HG03097 (cell line): ENCODE results near the gene PEX14.

ENCODE experiments used
- ATAC-seq: cut with Tn5 transposase; IDR thresholded peaks from one replicate; pipeline ENCODE4 v1.9.1; 2021; ENCODE audit not compliant: unreplicated experiment, low FRiP score

Gene PEX14

DNA sequence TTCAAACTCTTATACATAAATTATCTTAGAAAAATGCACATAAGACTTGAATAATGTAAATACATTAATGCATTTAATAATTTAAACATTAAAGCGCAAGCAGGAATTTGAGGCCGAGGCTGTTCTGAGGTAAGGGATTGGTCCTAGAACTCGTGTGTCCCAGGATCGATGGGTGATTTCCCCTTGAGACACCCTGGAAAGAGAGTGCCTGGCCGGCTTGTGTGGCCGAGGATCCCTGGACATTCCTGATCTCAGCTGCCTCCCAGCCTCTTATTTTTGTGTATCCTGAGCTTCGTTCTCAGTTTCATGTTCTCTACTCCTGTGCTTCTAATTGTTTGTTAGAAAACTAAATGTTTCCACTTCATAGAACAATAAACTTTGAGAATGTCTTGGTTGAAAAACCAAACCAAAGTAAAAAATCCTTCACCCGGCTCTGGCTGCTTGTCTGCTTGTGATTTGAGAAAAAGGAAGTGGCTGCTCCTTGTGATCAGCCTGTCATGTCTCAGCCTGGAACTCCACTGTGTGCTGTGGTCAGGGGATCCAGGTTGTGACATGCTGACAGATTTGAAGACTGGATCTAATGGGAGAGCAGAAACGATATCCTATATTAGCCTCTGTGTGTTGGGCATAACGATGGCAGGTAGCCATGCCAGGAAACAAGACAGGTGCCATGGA lies 40.7 kb downstream of the PEX14 start:
- ATAC-seq, result no peak

- ATAC-seq, result no peak
These were observed 41.4 kb downstream of the PEX14 start for GRCh38 chr1:10515976-10516750.

- no peak for ATAC-seq
These were observed 42.4 kb downstream of the PEX14 start for GRCh38 chr1:10516925-10517676.

- ATAC-seq, result no peak
These were observed 42.9 kb downstream of the PEX14 start for GRCh38 chr1:10517677-10517982.

DNA sequence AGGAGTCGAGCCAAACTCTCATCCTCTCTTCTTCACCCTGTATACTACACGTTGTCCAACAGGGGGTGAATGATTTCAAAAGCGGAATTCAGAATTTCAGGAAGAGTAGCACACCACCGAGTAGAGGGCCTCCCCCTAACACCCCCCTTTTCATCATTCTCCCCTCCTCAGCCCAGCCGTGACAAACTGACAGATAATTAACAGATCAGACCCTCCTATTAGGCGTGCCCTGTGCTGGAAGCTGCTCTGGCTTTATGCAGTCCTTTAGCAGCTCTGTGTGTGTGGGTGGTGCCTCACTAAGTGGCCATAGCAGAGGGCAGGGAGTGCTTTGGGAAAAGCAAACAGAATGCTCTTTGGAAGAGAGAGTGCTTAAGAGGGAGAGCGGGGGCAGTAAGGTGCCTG lies 44.3 kb downstream of the PEX14 start:
- ATAC-seq, result no peak

- ATAC-seq, result no peak
These were observed 45.7 kb downstream of the PEX14 start for GRCh38 chr1:10520497-10520896.

GRCh38 chr1:10520952-10521351 lies 46.2 kb downstream of the PEX14 start:
- no peak for ATAC-seq

- no peak for ATAC-seq
These were observed 46.9 kb downstream of the PEX14 start for GRCh38 chr1:10521537-10522157.

DNA sequence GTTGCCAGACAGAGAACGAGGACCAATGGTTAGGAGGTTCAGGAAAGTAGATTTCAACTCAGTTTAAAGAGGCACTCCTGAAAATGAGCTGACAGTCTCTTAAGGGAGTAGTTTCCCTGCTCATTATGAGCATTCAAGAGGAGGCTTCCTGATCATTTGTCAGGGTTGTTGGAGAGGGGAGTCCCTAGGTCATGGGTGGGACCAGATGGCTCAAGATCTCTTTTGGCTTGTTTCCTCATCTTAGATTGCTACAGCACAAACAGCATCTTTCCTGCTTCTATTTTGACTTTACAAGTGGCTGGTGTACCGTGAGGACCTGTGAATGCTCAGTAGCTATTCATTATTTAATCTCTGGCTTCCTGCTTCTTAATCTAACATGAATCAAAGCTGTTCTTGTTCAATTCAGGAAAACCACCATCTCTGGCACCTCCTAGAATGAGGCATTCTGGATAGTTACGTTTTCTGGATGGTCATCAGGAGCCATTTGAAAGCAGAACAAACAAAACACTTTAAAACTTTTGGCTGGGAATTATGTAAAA lies 47.6 kb downstream of the PEX14 start:
- ATAC-seq, result no peak

GRCh38 chr1:10525208-10525607 lies 50.5 kb downstream of the PEX14 start:
- ATAC-seq, result no peak

DNA sequence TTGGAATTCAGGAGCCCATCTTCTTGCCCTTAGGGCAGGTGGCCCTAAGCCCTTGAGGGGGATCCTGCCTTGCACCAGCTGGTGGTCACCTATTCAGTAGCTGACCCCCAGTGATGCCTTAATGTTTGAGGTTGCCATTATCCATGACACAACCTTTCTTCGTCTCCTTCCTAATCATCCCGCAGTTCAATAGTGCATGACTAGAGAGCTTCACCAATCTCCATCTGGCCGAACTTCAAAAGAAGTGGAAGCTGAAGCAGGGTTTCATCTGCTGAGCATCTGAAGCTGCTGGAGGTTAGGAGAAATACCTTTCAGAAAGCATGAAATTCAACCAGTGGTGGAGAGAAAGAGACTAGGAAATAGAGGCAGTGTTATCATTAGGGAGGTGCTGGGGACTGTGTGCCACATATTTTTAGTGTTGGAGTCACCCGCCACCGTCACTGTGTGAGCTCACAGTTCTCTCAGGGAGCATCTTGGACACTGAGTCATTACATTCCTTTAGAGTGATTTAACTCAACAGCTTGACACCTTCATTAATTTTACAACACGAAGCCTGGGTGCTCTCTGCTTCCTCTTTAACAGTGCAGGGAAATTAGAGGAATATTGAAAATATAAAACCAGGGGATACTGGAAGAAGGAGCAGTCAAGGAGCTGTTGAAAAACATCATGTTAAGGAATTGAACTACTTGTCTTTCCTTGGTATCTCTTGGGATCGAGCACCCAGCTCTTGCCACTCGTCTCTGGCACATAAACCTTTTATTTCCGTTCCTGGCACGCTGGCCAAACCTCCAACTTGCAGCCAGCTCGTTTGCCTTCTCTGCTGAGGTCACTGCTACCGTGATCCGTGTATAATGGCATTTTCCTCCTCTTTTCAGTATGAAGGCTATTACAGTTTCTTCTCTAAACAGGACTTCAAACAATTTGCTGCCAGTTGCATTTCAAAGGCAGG lies 53.6 kb downstream of the PEX14 start:
- ATAC-seq, result no peak

GRCh38 chr1:10529091-10529490 lies 54.3 kb downstream of the PEX14 start:
- ATAC-seq, result no peak

GRCh38 chr1:10529765-10530164 lies 55.0 kb downstream of the PEX14 start:
- ATAC-seq, result no peak

GRCh38 chr1:10530281-10530740 lies 55.6 kb downstream of the PEX14 start:
- no peak for ATAC-seq

DNA sequence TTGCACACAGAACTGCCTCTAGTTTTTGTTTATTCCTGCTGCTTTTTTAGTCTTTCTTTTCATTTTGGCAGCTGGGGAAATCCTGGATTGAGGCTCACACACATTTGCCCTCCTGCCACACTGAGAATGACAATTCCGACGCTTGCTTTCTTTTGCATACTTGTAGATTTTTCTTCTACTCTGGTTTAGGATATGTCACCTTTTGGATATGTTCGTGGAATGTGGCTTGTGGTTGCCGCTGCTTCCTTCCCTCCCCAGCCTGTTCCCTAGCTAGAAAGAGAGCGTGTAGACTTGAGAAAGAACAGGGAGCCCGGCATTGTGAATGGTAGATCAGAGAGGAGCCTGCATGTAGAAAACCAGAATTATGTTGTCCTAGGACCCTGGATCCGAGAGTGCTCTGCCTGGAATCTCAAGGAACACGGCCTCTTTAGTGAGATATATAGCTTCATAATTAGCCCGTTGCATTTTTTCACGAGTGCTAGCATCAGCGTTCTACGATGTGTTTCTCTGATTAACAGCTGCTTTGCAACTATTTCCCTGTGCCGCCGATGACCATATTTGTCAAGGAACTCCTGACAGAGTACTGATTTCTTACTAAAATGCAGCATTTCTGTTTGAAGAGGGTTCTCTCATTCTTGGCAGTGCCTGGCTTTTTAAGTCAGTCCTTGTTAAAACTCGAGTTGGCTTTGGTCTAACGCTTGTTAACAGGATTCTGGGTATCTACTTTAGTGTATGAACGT lies 56.2 kb downstream of the PEX14 start:
- no peak for ATAC-seq

DNA sequence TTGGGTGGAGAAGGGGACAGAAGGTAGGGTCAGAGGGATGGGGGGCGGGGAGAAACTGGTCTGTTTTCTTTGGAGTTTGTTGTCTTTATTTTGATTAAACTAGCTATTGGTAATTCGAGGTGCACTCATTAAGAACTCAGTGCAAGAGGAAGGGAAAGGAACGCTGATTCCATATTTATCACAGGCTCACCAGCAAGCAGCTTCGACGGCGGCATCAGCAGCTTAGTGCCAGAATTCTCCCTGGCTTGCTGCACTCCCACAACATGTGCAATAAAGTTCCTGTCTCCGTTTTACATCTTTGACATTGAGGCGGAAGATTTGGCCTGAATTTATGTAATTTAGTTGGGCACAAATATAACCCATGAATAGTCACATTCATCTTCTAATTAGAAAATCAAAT lies 57.6 kb downstream of the PEX14 start:
- no peak for ATAC-seq

DNA sequence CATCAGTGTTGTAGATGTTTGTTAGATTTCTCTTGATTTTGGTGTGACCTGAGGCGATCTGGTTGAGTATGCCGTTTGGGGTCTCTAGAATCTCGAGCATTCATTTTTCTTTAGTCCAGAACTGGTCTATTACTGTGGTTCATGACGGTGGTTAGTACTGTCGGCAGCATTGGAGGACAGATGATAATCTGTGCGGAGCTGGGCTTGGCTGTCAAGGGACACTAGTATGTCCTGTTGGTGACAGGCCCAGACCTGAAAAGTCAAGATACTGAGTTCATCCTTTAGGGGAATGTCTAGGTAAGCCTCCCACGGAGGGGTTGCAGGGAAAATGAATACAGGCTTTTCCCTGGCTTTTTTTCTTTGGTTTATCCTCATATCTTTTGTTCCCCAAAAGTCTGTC lies 59.8 kb downstream of the PEX14 start:
- ATAC-seq, result no peak

DNA sequence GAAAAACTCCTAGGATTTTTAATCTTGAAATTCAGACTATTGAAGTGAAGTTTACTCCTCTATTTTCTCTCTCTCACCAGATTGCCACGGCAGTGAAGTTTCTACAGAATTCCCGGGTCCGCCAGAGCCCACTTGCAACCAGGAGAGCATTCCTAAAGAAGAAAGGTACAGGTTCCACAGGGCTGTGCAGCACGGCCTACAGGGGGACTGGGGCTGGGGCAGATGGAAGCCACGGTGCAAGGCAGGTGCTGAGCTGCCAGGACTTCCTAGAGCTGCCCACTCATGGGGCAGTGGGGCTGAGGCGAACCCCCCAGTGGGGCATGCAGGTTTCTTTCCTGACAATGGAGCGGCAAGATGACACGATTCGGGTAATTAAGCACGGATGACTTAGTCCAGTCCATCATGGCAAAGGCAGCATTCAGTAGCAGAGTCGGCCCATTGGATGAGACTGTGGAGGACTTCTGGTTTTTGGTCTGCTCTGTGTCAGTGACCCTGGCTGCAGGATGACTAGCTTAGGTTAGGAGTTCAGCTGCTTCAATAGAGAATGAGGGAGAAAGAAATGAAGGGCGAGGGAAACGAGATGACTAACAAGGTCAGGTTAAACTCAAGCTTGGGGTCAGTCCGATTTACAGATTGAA lies 61.5 kb downstream of the PEX14 start:
- no peak for ATAC-seq
